ENCODE measurements around the gene HOXA7.
A peak's percentile ranks its signal among the peaks of the same experiment; 100 is the strongest.

HOXA7 gene

DNA sequence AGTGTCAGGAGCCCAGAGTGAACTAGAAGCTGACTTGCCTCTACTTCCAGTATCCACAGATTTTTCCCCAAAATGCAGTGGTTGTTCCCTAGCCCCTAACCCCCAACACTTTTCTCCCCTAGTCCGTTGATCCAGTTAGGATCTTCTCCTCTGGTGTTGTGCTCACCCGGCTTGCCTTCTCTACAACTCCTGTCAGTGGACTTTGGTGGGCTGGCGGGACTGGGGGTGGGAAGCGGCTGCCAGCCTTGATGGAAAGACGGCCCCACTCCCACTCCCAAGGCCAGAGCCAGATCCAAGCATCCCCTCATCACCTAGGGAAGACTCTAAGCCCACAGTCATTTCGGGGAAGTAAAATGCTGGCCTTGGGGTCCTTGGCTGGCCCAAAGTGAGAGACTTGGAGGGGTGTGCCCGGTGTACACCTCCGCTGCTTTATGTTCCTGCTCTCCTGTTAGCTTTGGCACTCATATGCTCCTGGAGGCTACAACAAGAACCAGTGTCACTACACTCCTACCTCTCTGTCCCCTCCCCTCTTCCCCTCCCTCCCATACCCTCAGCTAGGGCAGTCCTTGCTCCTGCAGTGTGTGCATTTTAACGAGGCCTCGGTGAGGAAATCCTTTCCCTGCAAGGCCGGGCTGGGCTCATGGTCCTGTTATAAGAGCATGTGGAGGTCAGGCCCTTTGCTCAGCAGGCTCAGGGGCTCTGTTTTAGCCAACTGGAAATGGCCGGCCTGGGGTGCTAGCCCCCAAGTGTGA lies 18.6 kb upstream of the HOXA7 start (continued):
- TF ChIP-seq PRDM10 (tag by site-specific recombination; IDR thresholded peaks at IDR 0.05) (peak; percentile 96), KLF7 (tag by site-specific recombination; IDR thresholded peaks at IDR 0.05; ENCODE audit: borderline replicate concordance) (no peak), ZNF707 (tag by site-specific recombination; IDR thresholded peaks at IDR 0.05) (no peak), KLF9 (tag by site-specific recombination; IDR thresholded peaks at IDR 0.05; ENCODE audit: low read depth) (peak; percentile 87), ZNF174 (tag by site-specific recombination; IDR thresholded peaks at IDR 0.05) (no peak), OSR2 (tag by site-specific recombination; IDR thresholded peaks at IDR 0.05) (peak; percentile 8; the same call in 1 of the 2 replicates), KLF10 (tag by site-specific recombination; IDR thresholded peaks at IDR 0.05) (no peak; the same call in 1 of the 2 replicates), ELK4 (IDR thresholded peaks at IDR 0.05; ENCODE audit: borderline replicate concordance, low read depth, low read length) (no peak), ZNF157 (tag by site-specific recombination; IDR thresholded peaks at IDR 0.05) (no peak), ZNF747 (tag by site-specific recombination; IDR thresholded peaks at IDR 0.05) (no peak), ZXDB (tag by site-specific recombination; IDR thresholded peaks at IDR 0.05) (peak; percentile 40; the same call in 1 of the 2 replicates), GLIS1 (tag by site-specific recombination; IDR thresholded peaks at IDR 0.05) (peak; percentile 35; the same call in 1 of the 2 replicates), SCRT1 (tag by site-specific recombination; IDR thresholded peaks at IDR 0.05; ENCODE audit: borderline replicate concordance) (no peak), ZNF311 (tag by site-specific recombination; IDR thresholded peaks at IDR 0.05; ENCODE audit: borderline replicate concordance) (no peak), IKZF3 (tag by site-specific recombination; IDR thresholded peaks at IDR 0.05) (0 out of 2 replicates have a peak, but pooled peaks have one; percentile 42), ZIC2 (tag by site-specific recombination; IDR thresholded peaks at IDR 0.05) (peak; percentile 84), ZNF837 (tag by site-specific recombination; IDR thresholded peaks at IDR 0.05) (no peak; the same call in 1 of the 2 replicates), BCL11A (tag by site-specific recombination; IDR thresholded peaks at IDR 0.05; ENCODE audit: low read depth) (no peak), ZNF394 (tag by site-specific recombination; IDR thresholded peaks at IDR 0.05; ENCODE audit: borderline replicate concordance) (no peak), KLF1 (tag by site-specific recombination; IDR thresholded peaks at IDR 0.05) (peak; percentile 52), ZNF645 (tag by site-specific recombination; IDR thresholded peaks at IDR 0.05) (no peak), ZNF146 (tag by site-specific recombination; IDR thresholded peaks at IDR 0.05) (no peak), ZFP41 (tag by site-specific recombination; IDR thresholded peaks at IDR 0.05; ENCODE audit: borderline replicate concordance) (no peak)
- TF ChIP-seq, protein P1, sequence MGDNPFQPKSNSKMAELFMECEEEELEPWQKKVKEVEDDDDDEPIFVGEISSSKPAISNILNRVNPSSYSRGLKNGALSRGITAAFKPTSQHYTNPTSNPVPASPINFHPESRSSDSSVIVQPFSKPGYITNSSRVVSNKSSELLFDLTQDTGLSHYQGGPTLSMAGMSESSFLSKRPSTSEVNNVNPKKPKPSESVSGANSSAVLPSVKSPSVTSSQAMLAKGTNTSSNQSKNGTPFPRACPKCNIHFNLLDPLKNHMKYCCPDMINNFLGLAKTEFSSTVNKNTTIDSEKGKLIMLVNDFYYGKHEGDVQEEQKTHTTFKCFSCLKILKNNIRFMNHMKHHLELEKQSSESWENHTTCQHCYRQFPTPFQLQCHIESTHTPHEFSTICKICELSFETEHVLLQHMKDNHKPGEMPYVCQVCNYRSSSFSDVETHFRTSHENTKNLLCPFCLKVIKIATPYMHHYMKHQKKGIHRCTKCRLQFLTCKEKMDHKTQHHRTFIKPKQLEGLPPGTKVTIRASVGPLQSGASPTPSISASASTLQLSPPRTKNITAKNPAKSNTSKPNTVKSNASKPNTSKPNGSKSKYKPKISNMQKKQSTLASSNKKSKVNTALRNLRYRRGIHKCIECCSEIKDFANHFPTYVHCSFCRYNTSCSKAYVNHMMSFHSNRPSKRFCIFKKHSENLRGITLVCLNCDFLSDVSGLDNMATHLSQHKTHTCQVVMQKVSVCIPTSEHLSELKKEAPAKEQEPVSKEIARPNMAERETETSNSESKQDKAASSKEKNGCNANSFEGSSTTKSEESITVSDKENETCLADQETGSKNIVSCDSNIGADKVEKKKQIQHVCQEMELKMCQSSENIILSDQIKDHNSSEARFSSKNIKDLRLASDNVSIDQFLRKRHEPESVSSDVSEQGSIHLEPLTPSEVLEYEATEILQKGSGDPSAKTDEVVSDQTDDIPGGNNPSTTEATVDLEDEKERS (tag by site-specific recombination; IDR thresholded peaks at IDR 0.05), result no peak
- TF ChIP-seq, protein P2, sequence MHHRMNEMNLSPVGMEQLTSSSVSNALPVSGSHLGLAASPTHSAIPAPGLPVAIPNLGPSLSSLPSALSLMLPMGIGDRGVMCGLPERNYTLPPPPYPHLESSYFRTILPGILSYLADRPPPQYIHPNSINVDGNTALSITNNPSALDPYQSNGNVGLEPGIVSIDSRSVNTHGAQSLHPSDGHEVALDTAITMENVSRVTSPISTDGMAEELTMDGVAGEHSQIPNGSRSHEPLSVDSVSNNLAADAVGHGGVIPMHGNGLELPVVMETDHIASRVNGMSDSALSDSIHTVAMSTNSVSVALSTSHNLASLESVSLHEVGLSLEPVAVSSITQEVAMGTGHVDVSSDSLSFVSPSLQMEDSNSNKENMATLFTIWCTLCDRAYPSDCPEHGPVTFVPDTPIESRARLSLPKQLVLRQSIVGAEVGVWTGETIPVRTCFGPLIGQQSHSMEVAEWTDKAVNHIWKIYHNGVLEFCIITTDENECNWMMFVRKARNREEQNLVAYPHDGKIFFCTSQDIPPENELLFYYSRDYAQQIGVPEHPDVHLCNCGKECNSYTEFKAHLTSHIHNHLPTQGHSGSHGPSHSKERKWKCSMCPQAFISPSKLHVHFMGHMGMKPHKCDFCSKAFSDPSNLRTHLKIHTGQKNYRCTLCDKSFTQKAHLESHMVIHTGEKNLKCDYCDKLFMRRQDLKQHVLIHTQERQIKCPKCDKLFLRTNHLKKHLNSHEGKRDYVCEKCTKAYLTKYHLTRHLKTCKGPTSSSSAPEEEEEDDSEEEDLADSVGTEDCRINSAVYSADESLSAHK (tag by site-specific recombination; IDR thresholded peaks at IDR 0.05), result no peak
- TF ChIP-seq, protein P3, sequence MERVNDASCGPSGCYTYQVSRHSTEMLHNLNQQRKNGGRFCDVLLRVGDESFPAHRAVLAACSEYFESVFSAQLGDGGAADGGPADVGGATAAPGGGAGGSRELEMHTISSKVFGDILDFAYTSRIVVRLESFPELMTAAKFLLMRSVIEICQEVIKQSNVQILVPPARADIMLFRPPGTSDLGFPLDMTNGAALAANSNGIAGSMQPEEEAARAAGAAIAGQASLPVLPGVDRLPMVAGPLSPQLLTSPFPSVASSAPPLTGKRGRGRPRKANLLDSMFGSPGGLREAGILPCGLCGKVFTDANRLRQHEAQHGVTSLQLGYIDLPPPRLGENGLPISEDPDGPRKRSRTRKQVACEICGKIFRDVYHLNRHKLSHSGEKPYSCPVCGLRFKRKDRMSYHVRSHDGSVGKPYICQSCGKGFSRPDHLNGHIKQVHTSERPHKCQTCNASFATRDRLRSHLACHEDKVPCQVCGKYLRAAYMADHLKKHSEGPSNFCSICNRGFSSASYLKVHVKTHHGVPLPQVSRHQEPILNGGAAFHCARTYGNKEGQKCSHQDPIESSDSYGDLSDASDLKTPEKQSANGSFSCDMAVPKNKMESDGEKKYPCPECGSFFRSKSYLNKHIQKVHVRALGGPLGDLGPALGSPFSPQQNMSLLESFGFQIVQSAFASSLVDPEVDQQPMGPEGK (tag by site-specific recombination; IDR thresholded peaks at IDR 0.05), result peak; percentile 54
